ENCODE measurements around the gene ESR1.

Gene ESR1

GRCh38 chr6:152147269-152147668 is 339.8 kb downstream of the ESR1 start:
- no peak for DNase-seq

- DNase-seq = no peak
Observed at GRCh38 chr6:152148412-152148811, 340.9 kb downstream of the ESR1 start.

- DNase-seq = no peak
Observed at GRCh38 chr6:152150196-152150595, 342.7 kb downstream of the ESR1 start.

GRCh38 chr6:152151920-152152319 is 344.4 kb downstream of the ESR1 start:
- DNase-seq = no peak

GRCh38 chr6:152154559-152155356 is 347.3 kb downstream of the ESR1 start:
- DNase-seq = no peak

GRCh38 chr6:152155792-152156191 is 348.3 kb downstream of the ESR1 start:
- no peak for DNase-seq

- DNase-seq = no peak
Observed at GRCh38 chr6:152160346-152160745, 352.9 kb downstream of the ESR1 start.

GRCh38 chr6:152161501-152161900 is 354.0 kb downstream of the ESR1 start:
- DNase-seq = no peak

GRCh38 chr6:152164957-152165356 is 357.5 kb downstream of the ESR1 start:
- no peak for DNase-seq

- DNase-seq = no peak
Observed at GRCh38 chr6:152166497-152166896, 359.0 kb downstream of the ESR1 start.

GRCh38 chr6:152166897-152167296 is 359.4 kb downstream of the ESR1 start:
- no peak for DNase-seq

GRCh38 chr6:152167641-152168603 is 360.4 kb downstream of the ESR1 start:
- no peak for DNase-seq

GRCh38 chr6:152170313-152170701 is 362.8 kb downstream of the ESR1 start:
- DNase-seq = no peak

- no peak for DNase-seq
Observed at GRCh38 chr6:152170702-152171667, 363.5 kb downstream of the ESR1 start.

GRCh38 chr6:152173321-152173720 is 365.8 kb downstream of the ESR1 start:
- no peak for DNase-seq

- DNase-seq = no peak
Observed at GRCh38 chr6:152173957-152174356, 366.5 kb downstream of the ESR1 start.

- no peak for DNase-seq
Observed at GRCh38 chr6:152176268-152176667, 368.8 kb downstream of the ESR1 start.

Data from 8988T (cell line).